Measurements from ENCODE around the gene NOLC1. TPM values are rescaled to one million over a fixed set of nuclear protein-coding genes. Genes with fewer than 3 reads are reported as not detected.
"Not testable (repeated sequence)": the region's sequence is repeated elsewhere in the genome, so short reads cannot be mapped to it uniquely, and the experiment has no call there.

NOLC1 gene
- total and polyA plus RNA-seq, 7 donors: 14.4 to 51.4 (median 40.0) TPM

DNA sequence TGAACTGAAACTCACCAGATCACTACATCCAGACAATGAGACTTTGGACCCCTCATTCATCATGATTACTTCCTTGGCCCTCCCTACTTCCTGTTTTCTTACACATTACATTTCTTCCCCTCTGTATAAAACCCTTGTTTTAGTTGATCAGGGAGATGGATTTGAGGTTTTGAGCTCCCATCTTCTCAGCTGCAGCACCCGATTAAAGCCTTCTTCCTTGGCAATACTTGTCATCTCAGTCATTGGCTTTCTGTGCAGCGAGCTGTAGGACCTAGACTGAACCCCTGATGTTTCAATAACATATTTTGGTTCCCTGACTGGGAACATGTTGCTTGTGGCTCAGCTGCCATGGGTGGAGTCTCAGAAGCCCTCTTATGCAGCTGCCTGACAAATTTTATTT is 33.1 kb downstream of the NOLC1 start:
- Histone ChIP-seq H3K36me3 (no peaks in the 10 kb centered on the region), H3K27me3 (no peaks in the 10 kb centered on the region), H3K9me3 (peaks cover 0 to 2% (median 0%) of the 10 kb centered on the region in 4 donors), H3K27ac (no peak overlapping the region), H3K4me3 (no peak overlapping the region), H3K4me1 (no peaks in the 10 kb centered on the region)
- 70 to 74% methylated on average over 2 of the region's 2 CpGs for WGBS, 2 donors
- TF ChIP-seq EP300 (IDR thresholded peaks at IDR 0.05) (no peak), POLR2AphosphoS5 (IDR thresholded peaks at IDR 0.05) (no peak), POLR2A (IDR thresholded peaks at IDR 0.05) (no peak)
- TF ChIP-seq, protein P1, sequence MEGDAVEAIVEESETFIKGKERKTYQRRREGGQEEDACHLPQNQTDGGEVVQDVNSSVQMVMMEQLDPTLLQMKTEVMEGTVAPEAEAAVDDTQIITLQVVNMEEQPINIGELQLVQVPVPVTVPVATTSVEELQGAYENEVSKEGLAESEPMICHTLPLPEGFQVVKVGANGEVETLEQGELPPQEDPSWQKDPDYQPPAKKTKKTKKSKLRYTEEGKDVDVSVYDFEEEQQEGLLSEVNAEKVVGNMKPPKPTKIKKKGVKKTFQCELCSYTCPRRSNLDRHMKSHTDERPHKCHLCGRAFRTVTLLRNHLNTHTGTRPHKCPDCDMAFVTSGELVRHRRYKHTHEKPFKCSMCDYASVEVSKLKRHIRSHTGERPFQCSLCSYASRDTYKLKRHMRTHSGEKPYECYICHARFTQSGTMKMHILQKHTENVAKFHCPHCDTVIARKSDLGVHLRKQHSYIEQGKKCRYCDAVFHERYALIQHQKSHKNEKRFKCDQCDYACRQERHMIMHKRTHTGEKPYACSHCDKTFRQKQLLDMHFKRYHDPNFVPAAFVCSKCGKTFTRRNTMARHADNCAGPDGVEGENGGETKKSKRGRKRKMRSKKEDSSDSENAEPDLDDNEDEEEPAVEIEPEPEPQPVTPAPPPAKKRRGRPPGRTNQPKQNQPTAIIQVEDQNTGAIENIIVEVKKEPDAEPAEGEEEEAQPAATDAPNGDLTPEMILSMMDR (IDR thresholded peaks at IDR 0.05): no peak
- DNase-seq: no peak
- intact Hi-C loops (cut with DNase I): no loop called here

DNA sequence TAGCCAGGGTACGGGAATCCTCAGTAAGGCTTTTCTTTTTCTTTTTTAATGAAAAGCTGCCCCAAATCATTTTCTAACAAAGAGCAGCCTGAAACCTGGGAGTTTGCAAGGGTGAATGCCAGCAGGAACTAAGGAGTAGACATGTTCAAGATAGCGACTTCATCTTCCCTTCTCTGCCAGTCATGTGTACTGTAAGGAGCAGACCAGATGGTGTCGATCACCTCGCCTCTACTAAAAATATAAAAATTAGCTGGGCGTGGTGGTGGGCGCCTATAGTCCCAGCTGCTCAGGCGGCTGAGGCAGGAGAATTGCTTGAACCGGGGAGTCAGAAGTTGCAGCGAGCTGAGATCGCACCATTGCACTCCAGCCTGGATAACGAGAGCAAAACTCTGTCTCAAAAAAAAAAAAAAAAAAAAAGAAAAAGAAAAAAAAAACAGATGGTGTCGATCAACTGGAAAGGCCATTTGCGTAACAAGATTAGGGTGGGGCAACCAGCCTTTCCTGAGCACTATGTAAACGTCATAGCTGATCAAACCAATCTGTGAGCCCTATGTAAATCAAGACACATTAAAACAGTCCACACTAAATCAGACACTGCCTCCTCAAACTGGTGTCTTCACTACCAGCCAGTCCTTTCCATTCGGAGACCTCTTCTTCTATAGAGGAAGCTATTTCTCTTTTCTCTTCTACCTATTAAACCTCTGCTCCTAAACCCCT is 33.8 kb downstream of the NOLC1 start:
- intact Hi-C loops (cut with DNase I): no loop called here
- no peaks in the 10 kb centered on the region for H3K36me3 ChIP-seq
- H3K9me3 ChIP-seq: peaks cover 0 to 2% (median 0%) of the 10 kb centered on the region in 4 donors
- 81 to 82% methylated on average over 15 of the region's 15 CpGs for WGBS, 2 donors
- H3K4me3 ChIP-seq: no peak overlapping the region
- no peaks in the 10 kb centered on the region for H3K4me1 ChIP-seq
- TF ChIP-seq POLR2A (IDR thresholded peaks at IDR 0.05): no peak
- no peak for TF ChIP-seq POLR2AphosphoS5 (IDR thresholded peaks at IDR 0.05)
- no peak for TF ChIP-seq EP300 (IDR thresholded peaks at IDR 0.05)
- TF ChIP-seq, protein P1 (IDR thresholded peaks at IDR 0.05): no peak
- no peaks in the 10 kb centered on the region for H3K27me3 ChIP-seq
- peak overlapping the region in 1 of 4 donors; percentile 40 for H3K27ac ChIP-seq
- no peak for DNase-seq

DNA sequence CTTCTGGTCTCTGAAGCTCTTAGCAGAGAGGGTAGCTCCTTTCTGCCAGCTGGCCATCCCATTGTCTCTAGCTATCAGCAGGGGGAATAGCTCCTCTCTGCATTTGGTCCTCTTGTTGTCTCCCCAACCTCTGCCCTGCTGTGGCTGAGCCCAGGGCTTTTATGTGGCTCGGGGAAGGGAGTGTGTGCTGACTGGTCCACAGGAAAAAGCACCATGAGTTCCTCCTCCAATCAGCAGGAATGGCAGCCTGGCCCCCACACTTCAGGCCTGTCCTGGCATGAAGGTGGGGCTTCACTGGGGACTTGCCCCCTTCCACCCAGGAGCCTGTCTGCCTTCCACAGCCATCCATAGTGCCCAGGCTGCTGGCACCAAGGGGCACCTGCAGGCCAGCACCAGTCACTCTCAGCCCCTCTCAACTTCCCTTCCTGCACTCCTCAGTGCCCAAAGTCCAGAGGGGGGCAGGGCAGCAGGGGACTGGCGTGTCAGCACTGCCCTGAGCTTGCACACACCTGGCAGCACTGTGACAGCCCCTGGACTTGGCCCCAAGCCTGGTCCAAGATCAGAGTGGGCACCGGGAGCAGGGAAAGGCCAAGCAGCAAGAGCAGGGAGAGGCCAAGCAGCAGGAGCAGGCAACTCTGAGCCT is 36.2 kb downstream of the NOLC1 start:
- 36 to 69% methylated on average over 3 of the region's 3 CpGs for WGBS, 2 donors
- Histone ChIP-seq H3K9me3 (peaks cover 0 to 2% (median 0%) of the 10 kb centered on the region in 4 donors), H3K36me3 (no peaks in the 10 kb centered on the region), H3K27me3 (no peaks in the 10 kb centered on the region), H3K27ac (no peak overlapping the region), H3K4me1 (no peaks in the 10 kb centered on the region), H3K4me3 (no peak overlapping the region)
- intact Hi-C loops (cut with DNase I): no loop called here
- DNase-seq: no peak
- TF ChIP-seq EP300 (IDR thresholded peaks at IDR 0.05): no peak
- TF ChIP-seq POLR2A (IDR thresholded peaks at IDR 0.05): no peak
- TF ChIP-seq, protein P1 (IDR thresholded peaks at IDR 0.05): no peak
- TF ChIP-seq POLR2AphosphoS5 (IDR thresholded peaks at IDR 0.05): no peak

DNA sequence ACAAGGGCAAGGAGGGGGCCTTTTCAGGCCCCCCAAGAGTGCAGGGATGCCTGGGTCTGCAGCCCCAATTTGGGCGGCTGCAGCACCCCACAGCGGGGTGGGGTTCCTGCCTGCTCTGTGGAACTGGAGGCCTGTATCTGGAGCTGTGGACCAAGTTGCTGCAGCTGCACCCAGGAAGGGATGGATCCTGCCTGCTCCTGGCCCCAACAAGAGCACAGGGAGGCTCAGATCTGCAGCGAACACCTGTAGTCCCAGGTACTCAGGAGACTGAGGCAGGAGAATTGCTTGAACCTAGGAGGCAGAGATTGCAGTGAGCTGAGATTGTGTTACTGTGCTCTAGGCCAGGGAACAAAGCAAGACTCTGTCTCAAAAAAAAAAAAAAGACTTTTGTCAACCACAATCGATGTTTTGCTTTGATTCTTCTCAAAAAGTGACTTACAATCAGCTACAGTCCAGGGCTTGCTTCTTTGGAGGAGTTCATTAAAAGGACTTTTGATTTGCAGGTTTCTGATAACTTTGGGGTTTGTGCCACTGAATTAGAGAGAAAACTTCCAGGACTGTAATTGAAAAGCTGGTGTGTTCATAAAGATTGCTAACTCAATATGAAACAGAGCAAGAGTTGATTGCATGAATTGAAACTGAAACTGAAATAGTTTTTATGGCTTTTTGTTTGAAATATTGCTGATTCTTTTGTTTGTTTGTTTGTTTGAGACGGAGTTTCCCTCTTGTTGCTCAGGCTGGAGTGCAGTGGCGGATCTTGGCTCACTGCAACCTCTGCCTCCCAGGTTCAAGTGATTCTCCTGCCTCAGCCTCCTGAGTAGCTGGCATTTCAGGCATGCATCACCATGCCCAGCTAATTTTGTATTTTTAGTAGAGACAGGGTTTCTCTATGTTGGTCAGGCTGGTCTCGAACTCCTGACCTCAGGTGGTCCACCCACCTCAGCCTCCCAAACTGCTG is 37.0 kb downstream of the NOLC1 start:
- DNase-seq; H3K4me1 ChIP-seq; H3K9me3 ChIP-seq; H3K36me3 ChIP-seq; H3K27me3 ChIP-seq; intact Hi-C loops (cut with DNase I); H3K4me3 ChIP-seq: not testable (repeated sequence)
- peak overlapping the region in 1 of 4 donors; percentile 20 for H3K27ac ChIP-seq
- 34 to 60% methylated on average over 7 of the region's 7 CpGs for WGBS, 2 donors

DNA sequence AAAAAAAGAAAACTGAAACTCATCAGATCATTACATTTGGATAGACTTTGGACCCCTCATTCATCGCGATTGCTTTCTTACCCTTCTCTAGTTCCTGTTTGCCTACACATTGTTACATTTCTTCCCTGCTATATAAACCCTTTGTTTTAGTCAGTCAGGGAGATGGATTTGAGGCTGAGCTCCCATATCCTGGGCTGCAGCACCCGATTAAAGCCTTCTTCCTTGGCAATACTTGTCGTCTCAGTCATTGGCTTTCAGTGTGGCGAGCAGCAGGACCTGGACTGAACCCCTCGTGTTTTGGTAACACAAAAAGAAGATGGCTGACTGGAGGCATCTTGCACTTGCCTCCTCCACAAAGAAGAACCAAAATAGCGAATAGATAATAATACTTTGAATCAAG is 39.8 kb downstream of the NOLC1 start:
- no peak for DNase-seq
- TF ChIP-seq, protein P1 (IDR thresholded peaks at IDR 0.05): no peak
- TF ChIP-seq EP300 (IDR thresholded peaks at IDR 0.05) (no peak), POLR2AphosphoS5 (IDR thresholded peaks at IDR 0.05) (no peak)
- H3K27ac ChIP-seq: no peak overlapping the region
- intact Hi-C loops (cut with DNase I): no loop called here
- 67 to 75% methylated on average over 7 of the region's 7 CpGs for WGBS, 2 donors
- H3K27me3 ChIP-seq: no peaks in the 10 kb centered on the region
- no peaks in the 10 kb centered on the region for H3K36me3 ChIP-seq
- H3K4me1 ChIP-seq: no peaks in the 10 kb centered on the region
- H3K4me3 ChIP-seq: no peak overlapping the region
- no peaks in the 10 kb centered on the region for H3K9me3 ChIP-seq

Measured in sigmoid colon (tissue), 7 donors.